GM19043 (cell line): ENCODE measurements around the gene PLK5.

Experiments
- ATAC-seq: cut with Tn5 transposase; IDR thresholded peaks from one replicate; pipeline ENCODE4 v1.9.1; 2021; ENCODE audit warnings: low read depth; ENCODE audit not compliant: unreplicated experiment

The PLK5 gene

GRCh38 chr19:1549332-1549945 is 25.6 kb downstream of the PLK5 start:
- ATAC-seq: no peak

GRCh38 chr19:1551068-1552040 is 27.5 kb downstream of the PLK5 start:
- ATAC-seq: no peak

GRCh38 chr19:1553415-1553814 is 29.5 kb downstream of the PLK5 start:
- ATAC-seq: no peak

- ATAC-seq: no peak
Measured at GRCh38 chr19:1554968-1555367, 31.1 kb downstream of the PLK5 start.

- no peak for ATAC-seq
Measured at GRCh38 chr19:1555487-1556389, 31.9 kb downstream of the PLK5 start.

- ATAC-seq: no peak
Measured at GRCh38 chr19:1556390-1557070, 32.7 kb downstream of the PLK5 start.

- no peak for ATAC-seq
Measured at GRCh38 chr19:1558552-1558951, 34.7 kb downstream of the PLK5 start.

GRCh38 chr19:1560286-1560882 is 36.5 kb downstream of the PLK5 start:
- ATAC-seq: no peak

- no peak for ATAC-seq
Measured at GRCh38 chr19:1561236-1561842, 37.5 kb downstream of the PLK5 start.

- no peak for ATAC-seq
Measured at GRCh38 chr19:1563251-1563650, 39.4 kb downstream of the PLK5 start.

GRCh38 chr19:1566392-1567115 is 42.7 kb downstream of the PLK5 start:
- no peak for ATAC-seq

GRCh38 chr19:1567116-1567847 is 43.4 kb downstream of the PLK5 start:
- ATAC-seq: no peak

- ATAC-seq: no peak
Measured at GRCh38 chr19:1567848-1568227, 44.0 kb downstream of the PLK5 start.

- ATAC-seq: no peak
Measured at GRCh38 chr19:1568320-1569019, 44.6 kb downstream of the PLK5 start, which contains the start of gene MEX3D. TSS of gene MEX3D (minus strand) at chr19:1568325. CDS start at chr19:1568058, 267 bp downstream.

- ATAC-seq: no peak
Measured at GRCh38 chr19:1569997-1570396, 46.1 kb downstream of the PLK5 start.

GRCh38 chr19:1570836-1571235 is 47.0 kb downstream of the PLK5 start:
- no peak for ATAC-seq

GRCh38 chr19:1571358-1571757 is 47.5 kb downstream of the PLK5 start:
- no peak for ATAC-seq

GRCh38 chr19:1572795-1573194 is 48.9 kb downstream of the PLK5 start:
- no peak for ATAC-seq
